Panc1 (cell line): ENCODE results near the gene SLC46A1. TPM values are rescaled to one million over a fixed set of nuclear protein-coding genes. Genes with fewer than 3 reads are reported as not detected.

ENCODE experiments used
- ATAC-seq: fragments of 200-7000 bp; cut with Tn5 transposase; 2 replicates; pipeline ENCODE4 v1.9.1; 2020; ENCODE audit warnings: mild to moderate bottlenecking, moderate library complexity
- BruUV-seq: library from RNA; stranded (reverse); fragments of 400-500 nt; replicated peaks from 2 replicates; lab custom pipeline; 2021; lab: Mats Ljungman, UMichigan
- CTCF ChIA-PET: fragments of 300-600 bp; sonication (Branson Sonifier 250); formaldehyde crosslinking; loops from one replicate; lab custom pipeline; 2022; ENCODE audit warnings: antibody characterized with exemption; lab: Charles Lee
- POLR2A ChIA-PET: fragments of 300-600 bp; sonication (Branson Sonifier 250); formaldehyde crosslinking; loops from one replicate; lab custom pipeline; 2022; ENCODE audit warnings: antibody characterized with exemption; lab: Charles Lee
- DNase-seq: peaks from one replicate; pipeline ENCODE4 v3.0.0-alpha.2; 2010; ENCODE audit warnings: low read depth, low spot score
- H3K27ac ChIP-seq: 2 replicates; pipeline ENCODE4 v1.5.1; 2011; ENCODE audit warnings: mild to moderate bottlenecking, low read length, inconsistent platforms
- H3K27me3 ChIP-seq: fragments of 200-500 bp; sonication (Bioruptor generic); 2 replicates; pipeline ENCODE4 v1.6.0; 2014; ENCODE audit warnings: low read length, inconsistent platforms; ENCODE audit not compliant: control insufficient read depth, insufficient read depth
- H3K36me3 ChIP-seq: fragments of 200-500 bp; sonication (Bioruptor generic); 2 replicates; pipeline ENCODE4 v1.5.1; 2014; ENCODE audit warnings: inconsistent platforms, mild to moderate bottlenecking, low read length, moderate library complexity; ENCODE audit not compliant: control insufficient read depth, insufficient read depth
- H3K4me1 ChIP-seq: 2 replicates; pipeline ENCODE4 v1.5.1; 2011; ENCODE audit warnings: inconsistent platforms, mild to moderate bottlenecking, low read length, moderate library complexity; ENCODE audit not compliant: control insufficient read depth, insufficient read depth
- H3K4me3 ChIP-seq, 2 experiments: 2 replicates each; pipeline ENCODE4 v1.5.1; 2011 to 2012; ENCODE audit warnings: low read depth in 2 of 2, low read length in 2 of 2, mild to moderate bottlenecking in 2 of 2, inconsistent platforms in 1 of 2, moderate library complexity in 1 of 2
- H3K9me3 ChIP-seq: fragments of 200-500 bp; sonication (Bioruptor generic); 2 replicates; pipeline ENCODE4 v1.5.1; 2014; ENCODE audit warnings: low read depth, mild to moderate bottlenecking, inconsistent platforms, low read length, moderate library complexity; ENCODE audit not compliant: control insufficient read depth, insufficient read depth
- POLR2AphosphoS5 ChIP-seq: IDR thresholded peaks from 2 replicates; pipeline ENCODE4 v1.6.1; 2012; ENCODE audit warnings: mild to moderate bottlenecking, low read depth, low read length, moderate library complexity
- SIN3A ChIP-seq: IDR thresholded peaks from 2 replicates; pipeline ENCODE4 v1.6.1; 2012; ENCODE audit warnings: low read depth, mild to moderate bottlenecking, low read length, moderate library complexity, borderline replicate concordance; ENCODE audit not compliant: insufficient read depth
- TCF7L2 ChIP-seq: IDR thresholded peaks from 2 replicates; pipeline ENCODE4 v1.6.1; 2011; ENCODE audit warnings: mild to moderate bottlenecking, low read depth, low read length, inconsistent platforms
- in situ Hi-C: cut with HindIII; loops from 2 replicates; pipeline ENCODE4 v1.10.0; 2016; ENCODE audit warnings: low sequenced_read_pairs, low pct_unique_long_range_greater_than_20kb
- intact Hi-C: fragments of 100-400 bp; cut with micrococcal nuclease; formaldehyde crosslinking; loops from one replicate; pipeline ENCODE4 v1.10.0; 2022; ENCODE audit not compliant: unreplicated experiment
- total RNA-seq: library from RNA; stranded (reverse); gene quantifications from one replicate; pipeline ENCODE4 v1.2.1, GENCODE V29; 2021; ENCODE audit not compliant: unreplicated experiment
- TF ChIP-seq, protein P1 (sequence below): fragments of 450-650 bp; IDR thresholded peaks from 2 replicates; pipeline ENCODE4 v1.5.1; 2017; ENCODE audit warnings: mild to moderate bottlenecking
- TF ChIP-seq, protein P2 (sequence below), 2 experiments: IDR thresholded peaks; 2 replicates each; pipeline ENCODE4 v1.6.1; 2011 to 2012; ENCODE audit warnings: low read depth in 2 of 2, control low read depth in 1 of 2, low read length in 1 of 2, mild to moderate bottlenecking in 1 of 2, moderate library complexity in 1 of 2; ENCODE audit not compliant: insufficient read depth in 1 of 2

SLC46A1 gene
- total RNA-seq, 1 experiment from 2014 or later: 16.9 TPM

DNA sequence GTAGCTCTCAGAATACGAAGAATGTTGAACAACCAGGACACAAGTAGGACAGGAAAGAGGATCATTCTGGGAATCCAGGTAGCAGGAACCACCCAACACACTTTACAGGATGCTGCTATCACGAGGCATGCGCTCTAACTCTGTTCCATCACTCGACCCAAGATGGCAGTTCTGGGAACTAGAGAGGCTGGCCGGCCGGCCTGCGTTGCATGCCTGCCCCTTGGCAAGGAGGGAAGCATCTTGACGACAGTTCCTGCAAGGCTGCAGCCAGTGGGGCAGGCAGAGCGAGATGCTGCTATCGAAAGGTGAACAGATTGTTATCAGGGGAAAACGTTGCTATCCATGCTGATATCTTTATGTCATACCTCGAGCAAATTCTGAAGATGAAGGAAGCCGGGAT lies 19.2 kb upstream of the SLC46A1 start:
- TF ChIP-seq POLR2AphosphoS5: no peak
- TF ChIP-seq, protein P1, sequence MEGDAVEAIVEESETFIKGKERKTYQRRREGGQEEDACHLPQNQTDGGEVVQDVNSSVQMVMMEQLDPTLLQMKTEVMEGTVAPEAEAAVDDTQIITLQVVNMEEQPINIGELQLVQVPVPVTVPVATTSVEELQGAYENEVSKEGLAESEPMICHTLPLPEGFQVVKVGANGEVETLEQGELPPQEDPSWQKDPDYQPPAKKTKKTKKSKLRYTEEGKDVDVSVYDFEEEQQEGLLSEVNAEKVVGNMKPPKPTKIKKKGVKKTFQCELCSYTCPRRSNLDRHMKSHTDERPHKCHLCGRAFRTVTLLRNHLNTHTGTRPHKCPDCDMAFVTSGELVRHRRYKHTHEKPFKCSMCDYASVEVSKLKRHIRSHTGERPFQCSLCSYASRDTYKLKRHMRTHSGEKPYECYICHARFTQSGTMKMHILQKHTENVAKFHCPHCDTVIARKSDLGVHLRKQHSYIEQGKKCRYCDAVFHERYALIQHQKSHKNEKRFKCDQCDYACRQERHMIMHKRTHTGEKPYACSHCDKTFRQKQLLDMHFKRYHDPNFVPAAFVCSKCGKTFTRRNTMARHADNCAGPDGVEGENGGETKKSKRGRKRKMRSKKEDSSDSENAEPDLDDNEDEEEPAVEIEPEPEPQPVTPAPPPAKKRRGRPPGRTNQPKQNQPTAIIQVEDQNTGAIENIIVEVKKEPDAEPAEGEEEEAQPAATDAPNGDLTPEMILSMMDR: no peak
- TF ChIP-seq SIN3A: no peak
- TF ChIP-seq, protein P2, sequence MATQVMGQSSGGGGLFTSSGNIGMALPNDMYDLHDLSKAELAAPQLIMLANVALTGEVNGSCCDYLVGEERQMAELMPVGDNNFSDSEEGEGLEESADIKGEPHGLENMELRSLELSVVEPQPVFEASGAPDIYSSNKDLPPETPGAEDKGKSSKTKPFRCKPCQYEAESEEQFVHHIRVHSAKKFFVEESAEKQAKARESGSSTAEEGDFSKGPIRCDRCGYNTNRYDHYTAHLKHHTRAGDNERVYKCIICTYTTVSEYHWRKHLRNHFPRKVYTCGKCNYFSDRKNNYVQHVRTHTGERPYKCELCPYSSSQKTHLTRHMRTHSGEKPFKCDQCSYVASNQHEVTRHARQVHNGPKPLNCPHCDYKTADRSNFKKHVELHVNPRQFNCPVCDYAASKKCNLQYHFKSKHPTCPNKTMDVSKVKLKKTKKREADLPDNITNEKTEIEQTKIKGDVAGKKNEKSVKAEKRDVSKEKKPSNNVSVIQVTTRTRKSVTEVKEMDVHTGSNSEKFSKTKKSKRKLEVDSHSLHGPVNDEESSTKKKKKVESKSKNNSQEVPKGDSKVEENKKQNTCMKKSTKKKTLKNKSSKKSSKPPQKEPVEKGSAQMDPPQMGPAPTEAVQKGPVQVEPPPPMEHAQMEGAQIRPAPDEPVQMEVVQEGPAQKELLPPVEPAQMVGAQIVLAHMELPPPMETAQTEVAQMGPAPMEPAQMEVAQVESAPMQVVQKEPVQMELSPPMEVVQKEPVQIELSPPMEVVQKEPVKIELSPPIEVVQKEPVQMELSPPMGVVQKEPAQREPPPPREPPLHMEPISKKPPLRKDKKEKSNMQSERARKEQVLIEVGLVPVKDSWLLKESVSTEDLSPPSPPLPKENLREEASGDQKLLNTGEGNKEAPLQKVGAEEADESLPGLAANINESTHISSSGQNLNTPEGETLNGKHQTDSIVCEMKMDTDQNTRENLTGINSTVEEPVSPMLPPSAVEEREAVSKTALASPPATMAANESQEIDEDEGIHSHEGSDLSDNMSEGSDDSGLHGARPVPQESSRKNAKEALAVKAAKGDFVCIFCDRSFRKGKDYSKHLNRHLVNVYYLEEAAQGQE (IDR thresholded peaks at IDR 0.05; ENCODE audit: insufficient read depth in 1 of 2, low read depth in 2 of 2, low read length in 1 of 2): no peak
- no peak for TF ChIP-seq TCF7L2
- POLR2A ChIA-PET: no interaction called here
- no peak overlapping the region for H3K27ac ChIP-seq
- no peaks in the 10 kb centered on the region for H3K36me3 ChIP-seq
- CTCF ChIA-PET: no interaction called here
- DNase-seq (no peak), ATAC-seq (no peak)
- in situ Hi-C loops: no loop called here
- BruUV-seq: no TSS peak
- H3K4me1 ChIP-seq: no peaks in the 10 kb centered on the region
- no peaks in the 10 kb centered on the region for H3K27me3 ChIP-seq
- H3K9me3 ChIP-seq: no peaks in the 10 kb centered on the region
- intact Hi-C loops: no loop called here
- H3K4me3 ChIP-seq: no peak overlapping the region

DNA sequence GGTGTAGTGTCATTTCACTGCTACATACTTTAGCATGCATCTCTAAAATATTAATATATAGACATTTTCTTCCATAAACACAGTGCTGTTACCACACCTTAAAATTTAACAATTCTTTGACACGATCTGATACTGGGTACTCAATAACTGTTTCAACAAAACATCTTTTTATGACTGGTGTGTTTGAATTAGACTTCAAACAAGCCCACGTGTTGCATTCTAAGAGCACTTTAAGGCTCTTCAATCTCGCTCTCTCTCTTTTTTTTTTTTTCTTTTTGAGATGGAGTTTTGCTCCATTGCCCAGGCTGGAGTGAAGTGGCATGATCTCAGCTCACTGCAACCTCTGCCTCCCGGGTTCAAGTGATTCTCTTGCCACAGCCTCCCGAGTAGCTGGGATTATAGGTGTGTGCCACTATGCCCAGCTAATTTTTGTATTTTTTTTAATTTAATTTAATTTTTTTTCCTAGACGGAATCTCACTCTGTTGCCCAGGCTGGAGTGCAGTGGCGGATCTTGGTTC lies 15.8 kb upstream of the SLC46A1 start:
- intact Hi-C loops: no loop called here
- CTCF ChIA-PET: no interaction called here

More for the DNA sequence above, 15.8 kb upstream of the SLC46A1 start:
- H3K4me3 ChIP-seq: no peak overlapping the region
- H3K36me3 ChIP-seq: no peaks in the 10 kb centered on the region
- TF ChIP-seq, protein P2 (IDR thresholded peaks at IDR 0.05; ENCODE audit: insufficient read depth in 1 of 2, low read depth in 2 of 2, low read length in 1 of 2): no peak
- TF ChIP-seq, protein P1: no peak
- TF ChIP-seq POLR2AphosphoS5 (no peak), TCF7L2 (no peak), SIN3A (no peak)
- in situ Hi-C loops: no loop called here
- no TSS peak for BruUV-seq
- POLR2A ChIA-PET: no interaction called here
- H3K27ac ChIP-seq: no peak overlapping the region
- no peaks in the 10 kb centered on the region for H3K27me3 ChIP-seq
- no peak for DNase-seq
- ATAC-seq: no peak
- no peaks in the 10 kb centered on the region for H3K4me1 ChIP-seq
- H3K9me3 ChIP-seq: no peaks in the 10 kb centered on the region
